Measurements from ENCODE around the gene NUP160.

GRCh38 chr11:47867823-47868222 is 19.7 kb upstream of the NUP160 start:
- no peak for TF ChIP-seq CTCF (conservative IDR thresholded peaks at IDR 0.05; ENCODE audit: low read depth, low read length)
- no peak for TF ChIP-seq EZH2 (IDR thresholded peaks at IDR 0.05; ENCODE audit: borderline replicate concordance, low read depth, low read length, poor library complexity, severe bottlenecking)
